Ovary (tissue), 9 donors: ENCODE measurements around the gene PPIL4. TPM values are rescaled to one million over a fixed set of nuclear protein-coding genes. Genes with fewer than 3 reads are reported as not detected.
A peak's percentile ranks its signal among the peaks of the same experiment; 100 is the strongest.

Experiments
- DNase-seq, 5 donors: peaks; one replicate each; pipeline ENCODE4 v3.0.0-alpha.2; 2019 to 2020
- H3K27ac ChIP-seq, 2 donors: fragments of 200-600 bp; one replicate each; pipeline versions ENCODE4 v1.5.1 to v1.8.0; 2019 to 2022
- H3K27me3 ChIP-seq: fragments of 200-600 bp; one replicate; pipeline ENCODE4 v1.8.0; 2022
- H3K36me3 ChIP-seq: fragments of 200-600 bp; sonication (generic); one replicate; pipeline ENCODE4 v1.5.1; 2019
- H3K4me1 ChIP-seq: one replicate; pipeline ENCODE4 v1.8.1; 2013; ENCODE audit warnings: mild to moderate bottlenecking, moderate library complexity; ENCODE audit not compliant: insufficient read depth
- H3K4me3 ChIP-seq: fragments of 200-600 bp; sonication (generic); one replicate; pipeline ENCODE4 v1.5.1; 2017
- H3K9me3 ChIP-seq, 2 donors: fragments of 200-600 bp in 1 of 2; sonication (generic) in 1 of 2; one replicate each; pipeline versions ENCODE4 v1.5.1 to v1.8.1; 2013 to 2019; ENCODE audit warnings: mild to moderate bottlenecking in 1 of 2, moderate library complexity in 1 of 2
- CTCF ChIP-seq, 3 donors: fragments of 450-650 bp in 2 of 3; fragments of 200-600 bp in 1 of 3; IDR thresholded peaks; one replicate each; pipeline versions ENCODE4 v1.5.1 to v1.8.0; 2016 to 2022; ENCODE audit warnings: antibody characterized with exemption in 3 of 3, mild to moderate bottlenecking in 1 of 3
- EP300 ChIP-seq: sonication (generic); formaldehyde crosslinking; IDR thresholded peaks from one replicate; pipeline ENCODE4 v1.6.1; 2017; ENCODE audit warnings: antibody characterized with exemption
- POLR2A ChIP-seq: fragments of 450-650 bp; IDR thresholded peaks from one replicate; pipeline ENCODE4 v1.6.1; 2017; ENCODE audit warnings: antibody characterized with exemption, mild to moderate bottlenecking, moderate library complexity
- WGBS, 3 donors: extraction: QIAGEN DNeasy Blood & Tissue Kit in 1 of 3; methylation state at CpG; one replicate each; pipeline versions ENCODE4 v1.1.5 to v1.1.7; 2013 to 2017; 5-methylcytosine and 5-hydroxymethylcytosine counted together
- intact Hi-C, 4 donors: fragments of 100-400 bp; cut with DNase I; formaldehyde crosslinking; loops; one replicate each; pipeline versions ENCODE4 v1.11.0 to v1.15.1; 2022 to 2023
- polyA plus RNA-seq, 2 donors: library from polyadenylated mRNA; stranded (reverse); fragments of 200-250 nt in 1 of 2; fragments of 350-450 nt in 1 of 2; fragmentation: Illumina TruSeq in 1 of 2; extraction: RNeasy Lipid Tissue Mini Kit (QIAGEN cat#74804) in 1 of 2; gene quantifications; one replicate each; pipeline ENCODE4 v1.2.3, GENCODE V29; 2013 to 2014
- total RNA-seq, 7 donors: library from RNA; depleted of rRNA in 2 of 7; stranded (reverse); fragments of >200 nt in 2 of 7; fragmentation: NEBNext Ultra II Directional in 3 of 7; extraction: Animal tissue kit (Norgen Biotek cat#: 25700) in 3 of 7; gene quantifications; one replicate each; pipeline versions ENCODE4 v1.1.0 to v1.2.4, GENCODE V29; 2016 to 2023
- donor health status: DM: no; HTN: no; CAD: no; lungs with moderate emphysema.
- donor health status: DM: no; HTN: no; CAD: no.
- donor health status: Bipolar disorder and iron deficiency.
- donor health status: DM: yes; HTN: yes; CAD: no.
- donor health status: DM: no; HTN: no; CAD: no.
- donor health status: DM: yes; HTN: yes; CAD: no.

Gene PPIL4
- total and polyA plus RNA-seq, 9 donors = 29.4 to 50.6 (median 37.8) TPM

- DNase-seq = no peak
- intact Hi-C loops = no loop called here
- no peak overlapping the region for H3K4me3 ChIP-seq
- no peaks in the 10 kb centered on the region for H3K27me3 ChIP-seq
- TF ChIP-seq CTCF (IDR thresholded peaks at IDR 0.05) = no peak
- no peak for TF ChIP-seq EP300
- TF ChIP-seq POLR2A = no peak
- peaks cover 7% of the 10 kb centered on the region for H3K4me1 ChIP-seq
- H3K36me3 ChIP-seq = no peaks in the 10 kb centered on the region
- no peak overlapping the region for H3K27ac ChIP-seq
- no peaks in the 10 kb centered on the region for H3K9me3 ChIP-seq
- 96 to 98% (median 97%) methylated on average over 1 of the region's 1 CpG for WGBS, 3 donors
These were observed 87.0 kb downstream of the PPIL4 start for GRCh38 chr6:149458806-149459205.

GRCh38 chr6:149458196-149458595 is 87.6 kb downstream of the PPIL4 start:
- TF ChIP-seq CTCF (IDR thresholded peaks at IDR 0.05) (no peak), POLR2A (no peak), EP300 (no peak)
- WGBS, 3 donors = 95 to 97% (median 96%) methylated on average over 7 of the region's 7 CpGs
- H3K4me3 ChIP-seq = no peak overlapping the region
- DNase-seq = no peak
- H3K9me3 ChIP-seq = no peaks in the 10 kb centered on the region
- no peaks in the 10 kb centered on the region for H3K36me3 ChIP-seq
- H3K27ac ChIP-seq = no peak overlapping the region
- intact Hi-C loops = no loop called here
- H3K4me1 ChIP-seq = peaks cover 9% of the 10 kb centered on the region
- no peaks in the 10 kb centered on the region for H3K27me3 ChIP-seq

GRCh38 chr6:149457316-149457884 is 88.4 kb downstream of the PPIL4 start:
- WGBS, 3 donors = 33 to 51% (median 41%) methylated on average over 7 of the region's 7 CpGs
- DNase-seq = no peak

GRCh38 chr6:149456311-149457021 is 89.4 kb downstream of the PPIL4 start:
- 87 to 89% (median 89%) methylated on average over 46 to 49 of the region's 49 CpGs for WGBS, 3 donors
- no peak for TF ChIP-seq CTCF (IDR thresholded peaks at IDR 0.05)
- no peak for TF ChIP-seq POLR2A
- TF ChIP-seq EP300 = no peak
- Histone ChIP-seq H3K36me3 (no peaks in the 10 kb centered on the region), H3K9me3 (no peaks in the 10 kb centered on the region), H3K27me3 (no peaks in the 10 kb centered on the region), H3K27ac (no peak overlapping the region), H3K4me3 (no peak overlapping the region), H3K4me1 (peaks cover 9% of the 10 kb centered on the region)
- DNase-seq = peak in 1 of 5 donors; percentile 28
- intact Hi-C loops = no loop called here

More at GRCh38 chr6:149457316-149457884, 88.4 kb downstream of the PPIL4 start:
- intact Hi-C loops = no loop called here
- TF ChIP-seq POLR2A (no peak), EP300 (no peak), CTCF (IDR thresholded peaks at IDR 0.05) (no peak)
- H3K4me1 ChIP-seq = peaks cover 9% of the 10 kb centered on the region
- H3K27me3 ChIP-seq = no peaks in the 10 kb centered on the region
- no peak overlapping the region for H3K4me3 ChIP-seq
- H3K9me3 ChIP-seq = no peaks in the 10 kb centered on the region
- H3K36me3 ChIP-seq = no peaks in the 10 kb centered on the region
- no peak overlapping the region for H3K27ac ChIP-seq
